T47D (cell line): Measurements from ENCODE around the gene STAT5B.
"Not testable (repeated sequence)": the region's sequence is repeated elsewhere in the genome, so short reads cannot be mapped to it uniquely, and the experiment has no call there.

ENCODE experiments used
- DNase-seq, 2 experiments: peaks; one replicate each; pipeline versions ENCODE4 v3.0.0 to v3.0.0-alpha.2; 2011 to 2012; ENCODE audit warnings: low read depth in 1 of 2, low spot score in 1 of 2
- JUND ChIP-seq: IDR thresholded peaks from 2 replicates; pipeline ENCODE4 v1.6.1; 2012; ENCODE audit warnings: low read depth
- in situ Hi-C: cut with HindIII; loops from 2 replicates; pipeline ENCODE4 v1.10.0; 2016; ENCODE audit warnings: low sequenced_read_pairs, low pct_unique_long_range_greater_than_20kb

STAT5B gene

GRCh38 chr17:42312285-42313130 lies 36.3 kb upstream of the STAT5B start:
- DNase-seq: no peak
- in situ Hi-C loops: no loop called here
- no peak for TF ChIP-seq JUND

GRCh38 chr17:42312035-42312284 lies 35.8 kb upstream of the STAT5B start:
- in situ Hi-C loops: no loop called here
- TF ChIP-seq JUND: no peak
- no peak for DNase-seq

GRCh38 chr17:42311240-42312034 lies 35.2 kb upstream of the STAT5B start:
- in situ Hi-C loops: no loop called here
- no peak for TF ChIP-seq JUND
- DNase-seq: no peak

- in situ Hi-C loops: no loop called here
- no peak for TF ChIP-seq JUND
- no peak for DNase-seq
Observed at GRCh38 chr17:42310787-42311215, 34.6 kb upstream of the STAT5B start.

DNA sequence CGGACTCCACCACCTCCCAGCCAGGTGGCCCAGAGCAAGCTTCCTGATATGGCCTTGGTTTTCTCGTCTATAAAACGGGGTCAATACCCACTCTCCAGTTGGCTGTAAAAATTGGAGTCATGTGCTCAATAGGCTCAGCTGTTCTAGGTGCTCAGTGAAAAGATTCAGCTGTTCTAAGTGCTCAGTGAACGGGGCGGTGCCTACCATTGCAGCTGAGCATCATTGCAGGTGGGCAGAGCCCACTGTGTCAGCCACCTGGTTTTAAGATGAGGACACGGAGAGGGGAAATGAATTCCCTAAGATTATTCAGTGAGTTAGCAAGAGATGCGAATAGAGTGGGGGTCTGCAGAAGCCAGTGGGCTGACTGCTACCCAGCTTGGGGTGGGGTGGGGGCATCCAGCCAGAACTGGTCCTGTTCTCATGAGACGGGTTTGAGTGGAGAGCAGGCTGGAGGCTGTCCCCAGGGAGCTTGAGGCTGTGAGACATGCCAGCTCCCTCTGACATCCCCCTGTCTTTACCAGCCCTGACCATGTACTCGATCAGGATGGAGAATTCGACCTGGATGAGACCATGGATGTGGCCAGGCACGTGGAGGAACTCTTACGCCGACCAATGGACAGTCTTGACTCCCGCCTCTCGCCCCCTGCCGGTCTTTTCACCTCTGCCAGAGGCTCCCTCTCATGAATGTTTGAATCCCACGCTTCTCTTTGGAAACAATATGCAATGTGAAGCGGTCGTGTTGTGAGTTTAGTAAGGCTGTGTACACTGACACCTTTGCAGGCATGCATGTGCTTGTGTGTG lies 34.0 kb upstream of the STAT5B start:
- no peak for DNase-seq
- TF ChIP-seq JUND: no peak
- in situ Hi-C loops: no loop called here

DNA sequence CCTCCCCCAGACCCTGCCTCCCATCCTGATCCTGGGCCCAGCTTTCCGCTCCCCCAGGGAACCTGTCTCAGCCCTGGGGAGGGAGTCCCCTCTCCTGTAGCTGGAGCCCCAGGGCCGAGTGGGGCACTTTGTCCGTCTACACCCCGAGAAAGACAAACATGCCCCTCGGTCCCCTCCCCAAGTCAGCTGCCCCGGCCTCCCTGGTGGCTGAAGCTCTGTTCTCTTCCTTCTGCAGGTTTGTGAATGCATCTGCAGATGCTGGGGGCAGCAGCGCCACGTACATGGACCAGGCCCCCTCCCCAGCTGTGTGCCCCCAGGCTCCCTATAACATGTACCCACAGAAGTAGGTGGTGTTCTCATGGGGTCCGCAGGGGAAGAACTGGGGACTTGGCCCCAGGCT lies 33.0 kb upstream of the STAT5B start:
- no peak for TF ChIP-seq JUND
- DNase-seq: no peak
- in situ Hi-C loops: no loop called here

DNA sequence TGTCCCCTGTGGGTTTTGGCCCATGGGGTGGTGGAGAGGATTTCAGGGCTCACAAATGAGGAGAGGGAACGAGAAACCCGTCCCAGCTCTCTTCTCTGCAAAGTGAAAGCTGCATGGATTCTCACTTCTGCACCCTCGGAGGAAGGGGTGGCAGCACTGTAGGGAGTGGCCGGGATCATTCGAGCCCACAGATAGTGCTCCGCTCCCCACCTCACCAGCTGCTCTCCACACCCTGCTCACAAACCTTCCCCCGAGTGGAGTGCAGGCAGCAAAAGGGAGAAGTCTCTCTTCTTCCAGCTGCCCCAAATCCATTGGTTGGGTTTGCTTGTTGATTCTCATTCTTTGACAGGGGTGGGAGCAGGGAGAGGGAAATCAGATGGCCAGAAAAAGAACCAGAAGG lies 32.3 kb upstream of the STAT5B start:
- TF ChIP-seq JUND: no peak
- in situ Hi-C loops: no loop called here

GRCh38 chr17:42307362-42307927 lies 31.3 kb upstream of the STAT5B start:
- TF ChIP-seq JUND: no peak
- in situ Hi-C loops: no loop called here

More for the DNA sequence above, 32.3 kb upstream of the STAT5B start:
- DNase-seq: no peak

GRCh38 chr17:42306385-42306667 lies 30.1 kb upstream of the STAT5B start:
- in situ Hi-C loops: no loop called here

More at GRCh38 chr17:42307362-42307927, 31.3 kb upstream of the STAT5B start:
- DNase-seq: no peak

GRCh38 chr17:42305543-42306384 lies 29.6 kb upstream of the STAT5B start:
- in situ Hi-C loops: no loop called here
- no peak for DNase-seq
- no peak for TF ChIP-seq JUND

More at GRCh38 chr17:42306385-42306667, 30.1 kb upstream of the STAT5B start:
- no peak for DNase-seq
- TF ChIP-seq JUND: no peak

DNA sequence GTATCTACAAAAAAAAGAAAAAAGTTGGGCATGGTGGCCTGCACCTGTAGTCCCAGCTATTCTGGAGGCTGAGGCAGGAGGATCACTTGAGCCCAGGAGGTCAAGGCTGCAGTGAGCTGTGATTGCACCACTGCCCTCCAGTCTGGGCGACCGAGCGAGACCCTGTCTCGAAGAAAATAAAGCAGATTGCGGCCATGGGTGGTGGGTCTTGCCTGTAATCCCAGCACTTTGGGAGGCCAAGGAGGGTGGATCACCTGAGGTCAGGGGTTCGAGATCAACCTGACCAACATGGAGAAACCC lies 28.8 kb upstream of the STAT5B start:
- in situ Hi-C loops, DNase-seq: not testable (repeated sequence)
